Measurements from ENCODE around the gene NNT. TPM values are rescaled to one million over a fixed set of nuclear protein-coding genes. Genes with fewer than 3 reads are reported as not detected.
"Not testable (repeated sequence)": the region's sequence is repeated elsewhere in the genome, so short reads cannot be mapped to it uniquely, and the experiment has no call there.

NNT gene
- total RNA-seq, 1 experiment from 2014 or later = 112 TPM

DNA sequence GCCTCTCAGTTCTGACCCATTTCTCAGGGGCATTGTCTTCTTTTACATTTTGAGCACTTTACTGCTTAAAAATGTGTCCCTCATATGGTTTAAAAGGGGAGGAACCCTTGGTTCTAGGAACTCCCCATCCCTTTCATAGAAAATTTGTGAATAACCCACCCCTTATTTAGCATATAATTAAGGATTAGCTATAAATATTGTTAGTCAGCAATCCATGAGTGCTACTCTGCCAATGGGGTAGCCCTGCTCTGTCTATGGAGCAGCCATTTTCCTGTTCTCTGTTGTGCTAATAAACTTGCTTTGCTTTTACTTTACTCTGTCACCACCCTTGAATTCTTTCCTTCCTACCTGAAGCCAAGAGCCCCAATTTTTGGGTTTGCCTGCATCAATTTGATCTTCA, 12.3 kb upstream of the NNT start:
- H3K4me1 ChIP-seq (replicated peaks; ENCODE audit: insufficient read depth) = no peaks in the 10 kb centered on the region
- no peak for DNase-seq
- ChIA-PET CTCF (no interaction called here), POLR2A (ENCODE audit: unreplicated experiment) (no interaction called here)
- H3K79me2 ChIP-seq (ENCODE audit: low read depth) = no peaks in the 10 kb centered on the region
- no peaks in the 10 kb centered on the region for H3K27me3 ChIP-seq (ENCODE audit: insufficient read depth, low read depth)
- no peak overlapping the region for H3K4me2 ChIP-seq
- intact Hi-C loops (cut with micrococcal nuclease; ENCODE audit: unreplicated experiment) = no loop called here
- BruUV-seq (replicated peaks) = no TSS peak
- no peak overlapping the region for H3K27ac ChIP-seq
- TF ChIP-seq, protein P1, sequence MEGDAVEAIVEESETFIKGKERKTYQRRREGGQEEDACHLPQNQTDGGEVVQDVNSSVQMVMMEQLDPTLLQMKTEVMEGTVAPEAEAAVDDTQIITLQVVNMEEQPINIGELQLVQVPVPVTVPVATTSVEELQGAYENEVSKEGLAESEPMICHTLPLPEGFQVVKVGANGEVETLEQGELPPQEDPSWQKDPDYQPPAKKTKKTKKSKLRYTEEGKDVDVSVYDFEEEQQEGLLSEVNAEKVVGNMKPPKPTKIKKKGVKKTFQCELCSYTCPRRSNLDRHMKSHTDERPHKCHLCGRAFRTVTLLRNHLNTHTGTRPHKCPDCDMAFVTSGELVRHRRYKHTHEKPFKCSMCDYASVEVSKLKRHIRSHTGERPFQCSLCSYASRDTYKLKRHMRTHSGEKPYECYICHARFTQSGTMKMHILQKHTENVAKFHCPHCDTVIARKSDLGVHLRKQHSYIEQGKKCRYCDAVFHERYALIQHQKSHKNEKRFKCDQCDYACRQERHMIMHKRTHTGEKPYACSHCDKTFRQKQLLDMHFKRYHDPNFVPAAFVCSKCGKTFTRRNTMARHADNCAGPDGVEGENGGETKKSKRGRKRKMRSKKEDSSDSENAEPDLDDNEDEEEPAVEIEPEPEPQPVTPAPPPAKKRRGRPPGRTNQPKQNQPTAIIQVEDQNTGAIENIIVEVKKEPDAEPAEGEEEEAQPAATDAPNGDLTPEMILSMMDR (conservative IDR thresholded peaks at IDR 0.05) = no peak
- no peaks in the 10 kb centered on the region for H3K9me2 ChIP-seq (ENCODE audit: insufficient read depth)
- H2AFZ ChIP-seq = no peak overlapping the region
- no peak overlapping the region for H3K4me3 ChIP-seq
- H3F3A ChIP-seq (ENCODE audit: insufficient read depth, low read depth) = no peaks in the 10 kb centered on the region
- H4K20me1 ChIP-seq (ENCODE audit: insufficient read depth) = no peaks in the 10 kb centered on the region
- H3K36me3 ChIP-seq (ENCODE audit: low read depth) = no peaks in the 10 kb centered on the region
- H3K9me3 ChIP-seq (ENCODE audit: insufficient read depth, low read depth) = no peaks in the 10 kb centered on the region

DNA sequence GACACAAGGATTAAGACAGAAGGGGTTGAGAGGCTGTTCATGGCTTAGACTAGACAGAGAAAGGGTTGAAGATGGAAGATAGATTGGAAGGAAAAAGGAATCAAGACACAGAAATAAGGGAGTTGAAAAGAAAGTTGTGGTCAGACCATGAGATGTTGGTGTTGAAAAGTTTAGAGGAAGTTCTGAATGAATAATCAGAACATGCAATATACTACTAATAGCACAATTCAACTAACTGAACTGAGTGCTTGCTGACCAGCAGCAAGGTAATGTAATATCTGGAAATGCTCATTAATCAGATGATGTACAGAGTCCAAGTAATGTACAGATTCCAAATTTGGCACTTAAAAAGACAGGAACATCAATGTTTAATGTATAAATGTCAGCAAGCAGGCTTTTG, 10.6 kb upstream of the NNT start:
- POLR2A ChIA-PET (ENCODE audit: unreplicated experiment) = no interaction called here
- H3K4me1 ChIP-seq (replicated peaks; ENCODE audit: insufficient read depth) = no peaks in the 10 kb centered on the region
- BruUV-seq (replicated peaks) = no TSS peak
- intact Hi-C loops (cut with micrococcal nuclease; ENCODE audit: unreplicated experiment) = no loop called here
- H3K9me3 ChIP-seq (ENCODE audit: insufficient read depth, low read depth) = no peaks in the 10 kb centered on the region
- TF ChIP-seq, protein P1 (conservative IDR thresholded peaks at IDR 0.05) = no peak
- TF ChIP-seq EZH2 (IDR thresholded peaks at IDR 0.05; ENCODE audit: low read depth) = no peak
- no peak overlapping the region for H3K27ac ChIP-seq
- no peak overlapping the region for H2AFZ ChIP-seq
- no peaks in the 10 kb centered on the region for H3K27me3 ChIP-seq (ENCODE audit: insufficient read depth, low read depth)
- H3K4me2 ChIP-seq = no peak overlapping the region
- H3F3A ChIP-seq (ENCODE audit: insufficient read depth, low read depth) = no peaks in the 10 kb centered on the region
- no peaks in the 10 kb centered on the region for H3K36me3 ChIP-seq (ENCODE audit: low read depth)
- no peak for DNase-seq
- no peaks in the 10 kb centered on the region for H3K79me2 ChIP-seq (ENCODE audit: low read depth)
- no peaks in the 10 kb centered on the region for H3K9me2 ChIP-seq (ENCODE audit: insufficient read depth)
- no peaks in the 10 kb centered on the region for H4K20me1 ChIP-seq (ENCODE audit: insufficient read depth)
- no peak overlapping the region for H3K4me3 ChIP-seq
- CTCF ChIA-PET = no interaction called here

DNA sequence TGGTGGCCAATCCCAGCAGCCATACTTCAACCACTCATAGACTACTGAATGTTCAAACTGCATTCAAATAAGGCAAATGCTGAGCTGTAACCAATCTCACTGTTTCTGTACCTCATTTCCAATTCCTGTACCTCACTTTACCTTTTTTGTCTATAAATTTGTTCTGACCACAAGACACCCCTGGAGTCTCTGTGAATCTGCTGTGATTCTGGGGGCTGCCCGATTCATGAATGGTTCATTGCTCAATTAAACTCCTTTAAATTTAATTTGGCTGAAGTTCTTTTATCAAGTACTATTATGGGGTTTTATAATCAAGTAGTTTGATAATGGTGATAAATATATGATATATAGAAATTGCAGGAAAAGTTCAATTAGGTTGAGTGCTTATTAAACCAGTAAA, 4.1 kb upstream of the NNT start:
- POLR2A ChIA-PET (ENCODE audit: unreplicated experiment) = interaction anchor here (0.7 kb wide), 1 partner anchor 202 kb away, joined by 5 read pairs; no protein-coding TSS in a partner anchor
- H2AFZ ChIP-seq; H3K9me3 ChIP-seq (ENCODE audit: insufficient read depth, low read depth); H3K27ac ChIP-seq; CTCF ChIA-PET; H3K4me2 ChIP-seq; DNase-seq; H4K20me1 ChIP-seq (ENCODE audit: insufficient read depth); H3K79me2 ChIP-seq (ENCODE audit: low read depth); H3K27me3 ChIP-seq (ENCODE audit: insufficient read depth, low read depth); intact Hi-C loops (cut with micrococcal nuclease; ENCODE audit: unreplicated experiment); BruUV-seq (replicated peaks); H3K4me3 ChIP-seq; H3K9me2 ChIP-seq (ENCODE audit: insufficient read depth); H3K36me3 ChIP-seq (ENCODE audit: low read depth); H3F3A ChIP-seq (ENCODE audit: insufficient read depth, low read depth): not testable (repeated sequence)
- peaks cover 20% of the 10 kb centered on the region for H3K4me1 ChIP-seq (replicated peaks; ENCODE audit: insufficient read depth)

Data from PC-9 (cell line).